Trophoblast cell (in vitro differentiated cells and primary cell): ENCODE results near the gene TNFAIP2.
A peak's percentile ranks its signal among the peaks of the same experiment; 100 is the strongest.

ENCODE experiments used
- DNase-seq, 2 donors: peaks; one replicate each; pipeline ENCODE4 v3.0.0-alpha.2; 2016
- H2AFZ ChIP-seq: 2 replicates; pipeline ENCODE4 v1.6.1; 2013; ENCODE audit warnings: low read length, moderate library complexity, mild to moderate bottlenecking; ENCODE audit not compliant: insufficient read depth, poor library complexity
- H2AK5ac ChIP-seq: 2 replicates; pipeline ENCODE4 v1.6.1; 2013; ENCODE audit warnings: mild to moderate bottlenecking, low read length
- H2BK120ac ChIP-seq: 2 replicates; pipeline ENCODE4 v1.6.1; 2013; ENCODE audit warnings: low read length, mild to moderate bottlenecking, moderate library complexity; ENCODE audit not compliant: insufficient read depth, poor library complexity
- H2BK12ac ChIP-seq: 2 replicates; pipeline ENCODE4 v1.6.1; 2013; ENCODE audit warnings: mild to moderate bottlenecking, low read length, moderate library complexity
- H2BK5ac ChIP-seq: 2 replicates; pipeline ENCODE4 v1.6.1; 2013; ENCODE audit warnings: low read length, low read depth, moderate library complexity, mild to moderate bottlenecking; ENCODE audit not compliant: poor library complexity
- H3K14ac ChIP-seq: 2 replicates; pipeline ENCODE4 v1.6.1; 2013; ENCODE audit warnings: mild to moderate bottlenecking, low read length
- H3K18ac ChIP-seq: 2 replicates; pipeline ENCODE4 v1.6.1; 2013; ENCODE audit warnings: mild to moderate bottlenecking, low read length
- H3K23ac ChIP-seq: 2 replicates; pipeline ENCODE4 v1.6.1; 2013; ENCODE audit warnings: low read length
- H3K27ac ChIP-seq: 2 replicates; pipeline ENCODE4 v1.5.1; 2013; ENCODE audit warnings: low read depth, mild to moderate bottlenecking, inconsistent platforms, low read length, moderate library complexity
- H3K27me3 ChIP-seq: 2 replicates; pipeline ENCODE4 v1.6.1; 2013; ENCODE audit warnings: inconsistent platforms, mild to moderate bottlenecking, low read length, moderate library complexity; ENCODE audit not compliant: insufficient read depth
- H3K36me3 ChIP-seq, 2 experiments: 1 replicate in 1 of 2; 2 replicates in 1 of 2; pipeline ENCODE4 v1.6.1; 2013; ENCODE audit warnings: low read length in 2 of 2, mild to moderate bottlenecking in 2 of 2, moderate library complexity in 1 of 2; ENCODE audit not compliant: insufficient read depth in 2 of 2, control insufficient read depth in 1 of 2
- H3K4ac ChIP-seq: 2 replicates; pipeline ENCODE4 v1.6.1; 2013; ENCODE audit warnings: low read depth, mild to moderate bottlenecking, low read length, moderate library complexity
- H3K4me1 ChIP-seq, 2 experiments: 1 replicate in 1 of 2; 2 replicates in 1 of 2; pipeline ENCODE4 v1.6.1; 2013; ENCODE audit warnings: low read length in 2 of 2, mild to moderate bottlenecking in 2 of 2, moderate library complexity in 1 of 2; ENCODE audit not compliant: insufficient read depth in 2 of 2, control insufficient read depth in 1 of 2
- H3K4me2 ChIP-seq: 2 replicates; pipeline ENCODE4 v1.6.1; 2013; ENCODE audit warnings: inconsistent platforms, mild to moderate bottlenecking, low read length, moderate library complexity
- H3K4me3 ChIP-seq: 2 replicates; pipeline ENCODE4 v1.5.1; 2013; ENCODE audit warnings: mild to moderate bottlenecking, low read depth, low read length, inconsistent platforms
- H3K79me1 ChIP-seq: one replicate; pipeline ENCODE4 v1.6.1; 2013; ENCODE audit warnings: low read length
- H3K79me2 ChIP-seq: 2 replicates; pipeline ENCODE4 v1.6.1; 2013; ENCODE audit warnings: low read length, mild to moderate bottlenecking; ENCODE audit not compliant: control insufficient read depth, insufficient read depth, poor library complexity
- H3K9ac ChIP-seq: 2 replicates; pipeline ENCODE4 v1.6.1; 2013; ENCODE audit warnings: mild to moderate bottlenecking, low read length
- H3K9me3 ChIP-seq: 2 replicates; pipeline ENCODE4 v1.6.1; 2013; ENCODE audit warnings: low read depth, mild to moderate bottlenecking, control low read depth, inconsistent platforms, low read length; ENCODE audit not compliant: insufficient read depth
- H4K12ac ChIP-seq: 2 replicates; pipeline ENCODE4 v1.6.1; 2013; ENCODE audit warnings: low read depth, mild to moderate bottlenecking, low read length, moderate library complexity
- H4K8ac ChIP-seq: 2 replicates; pipeline ENCODE4 v1.6.1; 2013; ENCODE audit warnings: low read depth, mild to moderate bottlenecking, low read length, moderate library complexity
- H4K91ac ChIP-seq: one replicate; pipeline ENCODE4 v1.6.1; 2013; ENCODE audit warnings: low read depth, mild to moderate bottlenecking, low read length, moderate library complexity
- WGBS: extraction: QIAGEN DNeasy Blood & Tissue Kit; methylation state at CpG from one replicate; pipeline ENCODE4 v1.1.7; 2013; ENCODE audit warnings: missing lambda C conversion rate; ENCODE audit not compliant: insufficient read length, insufficient coverage; ENCODE audit errors: extremely low coverage; 5-methylcytosine and 5-hydroxymethylcytosine counted together

TNFAIP2 gene

GRCh38 chr14:103094406-103095209 lies 28.7 kb upstream of the TNFAIP2 start, which contains the start of gene EXOC3L4:
Gene EXOC3L4, plus strand, starts transcription at chr14:103094725. Its CDS starts 5,495 bp downstream, at chr14:103100220.
- Histone ChIP-seq H2AFZ (no peak within 1 kb of the TSS), H3K4me2 (no peak within 1 kb of the TSS), H2BK12ac (no peak within 1 kb of the TSS), H3K27ac (no peak within 1 kb of the TSS), H3K36me3 (no peaks in the 10 kb centered on the region), H4K12ac (no peak within 1 kb of the TSS), H3K27me3 (peaks cover 7% of the 10 kb centered on the region), H3K79me1 (no peaks in the 10 kb centered on the region), H3K9me3 (no peaks in the 10 kb centered on the region), H2BK120ac (no peak within 1 kb of the TSS), H4K8ac (no peak within 1 kb of the TSS), H3K4me1 (peaks cover 4 to 13% of the 10 kb centered on the region in 2 experiments), H3K18ac (no peak within 1 kb of the TSS), H2BK5ac (no peak within 1 kb of the TSS), H4K91ac (no peak within 1 kb of the TSS), H3K4me3 (no peak within 1 kb of the TSS), H3K9ac (no peak within 1 kb of the TSS), H3K4ac (no peak within 1 kb of the TSS), H3K14ac (no peak within 1 kb of the TSS), H3K79me2 (no peaks in the 10 kb centered on the region), H2AK5ac (no peak within 1 kb of the TSS), H3K23ac (no peak within 1 kb of the TSS)
- WGBS: no CpG with 5 or more reads among the region's 23 CpGs
- no peak for DNase-seq

GRCh38 chr14:103095210-103095778 lies 28.0 kb upstream of the TNFAIP2 start:
- Histone ChIP-seq H3K23ac (no peak overlapping the region), H3K9me3 (no peaks in the 10 kb centered on the region), H2BK5ac (no peak overlapping the region), H3K27me3 (peaks cover 7% of the 10 kb centered on the region), H3K4me2 (no peak overlapping the region), H2AK5ac (no peak overlapping the region), H4K12ac (no peak overlapping the region), H3K9ac (no peak overlapping the region), H2BK120ac (no peak overlapping the region), H3K14ac (no peak overlapping the region), H3K4me3 (no peak overlapping the region), H3K79me2 (no peaks in the 10 kb centered on the region), H3K4me1 (peaks cover 10 to 19% of the 10 kb centered on the region in 2 experiments), H4K91ac (no peak overlapping the region), H4K8ac (no peak overlapping the region), H3K36me3 (no peaks in the 10 kb centered on the region), H2AFZ (no peak overlapping the region), H3K79me1 (peaks cover 4% of the 10 kb centered on the region), H2BK12ac (no peak overlapping the region), H3K18ac (no peak overlapping the region), H3K27ac (no peak overlapping the region), H3K4ac (no peak overlapping the region)
- WGBS: no CpG with 5 or more reads among the region's 11 CpGs
- peak; percentile 45 to 66 for DNase-seq

GRCh38 chr14:103096387-103096786 lies 26.9 kb upstream of the TNFAIP2 start:
- Histone ChIP-seq H2BK120ac (no peak overlapping the region), H3K79me1 (peaks cover 4% of the 10 kb centered on the region), H2AK5ac (no peak overlapping the region), H3K27ac (no peak overlapping the region), H4K8ac (no peak overlapping the region), H3K4me3 (no peak overlapping the region), H3K36me3 (no peaks in the 10 kb centered on the region), H3K4me2 (no peak overlapping the region), H3K27me3 (peaks cover 1% of the 10 kb centered on the region), H2BK12ac (no peak overlapping the region), H3K4ac (no peak overlapping the region), H4K12ac (no peak overlapping the region), H4K91ac (no peak overlapping the region), H2BK5ac (no peak overlapping the region), H3K79me2 (no peaks in the 10 kb centered on the region), H3K18ac (no peak overlapping the region), H3K9ac (no peak overlapping the region), H3K23ac (no peak overlapping the region), H2AFZ (no peak overlapping the region), H3K9me3 (no peaks in the 10 kb centered on the region), H3K4me1 (peaks cover 11 to 19% of the 10 kb centered on the region in 2 experiments), H3K14ac (no peak overlapping the region)
- WGBS: no CpG with 5 or more reads among the region's 4 CpGs
- no peak for DNase-seq

GRCh38 chr14:103097244-103097993 lies 25.8 kb upstream of the TNFAIP2 start:
- no peaks in the 10 kb centered on the region for H3K79me2 ChIP-seq
- WGBS: no CpG with 5 or more reads among the region's 26 CpGs

More at GRCh38 chr14:103097244-103097993, 25.8 kb upstream of the TNFAIP2 start:
- Histone ChIP-seq H3K27me3 (no peaks in the 10 kb centered on the region), H2BK12ac (no peak overlapping the region), H3K9ac (no peak overlapping the region), H2BK120ac (no peak overlapping the region), H3K4me2 (no peak overlapping the region), H3K4me3 (peak overlapping the region; percentile 16), H4K91ac (no peak overlapping the region), H4K12ac (no peak overlapping the region), H2AFZ (no peak overlapping the region), H3K4me1 (peaks cover 10 to 16% of the 10 kb centered on the region in 2 experiments), H2AK5ac (no peak overlapping the region), H3K79me1 (peaks cover 4% of the 10 kb centered on the region), H3K14ac (no peak overlapping the region), H4K8ac (no peak overlapping the region), H3K9me3 (peaks cover 3% of the 10 kb centered on the region), H3K23ac (no peak overlapping the region), H3K18ac (no peak overlapping the region), H3K36me3 (no peaks in the 10 kb centered on the region), H3K4ac (no peak overlapping the region), H3K27ac (no peak overlapping the region), H2BK5ac (no peak overlapping the region)
- DNase-seq: no peak
